Tibial artery (tissue), 4 donors: ENCODE results near the gene POT1.

Experiments used
- DNase-seq, 2 donors: peaks; one replicate each; pipeline ENCODE4 v3.0.0-alpha.2; 2019
- H3K27ac ChIP-seq, 2 donors: fragments of 200-600 bp; sonication (generic) in 1 of 2; 1 replicate in 1 of 2; 2 replicates in 1 of 2; pipeline ENCODE4 v1.5.1; 2018 to 2019; ENCODE audit warnings: mild to moderate bottlenecking in 1 of 2
- H3K27me3 ChIP-seq, 2 donors: fragments of 200-600 bp; sonication (generic) in 1 of 2; one replicate each; pipeline versions ENCODE4 v1.5.1 to v1.6.0; 2016 to 2019
- H3K36me3 ChIP-seq, 3 donors: fragments of 200-600 bp; sonication (generic) in 2 of 3; one replicate each; pipeline ENCODE4 v1.5.1; 2016 to 2019; ENCODE audit warnings: mild to moderate bottlenecking in 2 of 3
- H3K4me1 ChIP-seq, 4 donors: fragments of 200-600 bp; sonication (generic) in 2 of 4; 1 replicate in 3 of 4; 2 replicates in 1 of 4; pipeline ENCODE4 v1.5.1; 2016 to 2019
- H3K4me3 ChIP-seq, 2 donors: fragments of 200-600 bp; sonication (generic) in 1 of 2; 1 replicate in 1 of 2; 2 replicates in 1 of 2; pipeline ENCODE4 v1.5.1; 2018 to 2019; ENCODE audit warnings: mild to moderate bottlenecking in 2 of 2
- H3K9me3 ChIP-seq, 3 donors: fragments of 200-600 bp; sonication (generic) in 1 of 3; one replicate each; pipeline ENCODE4 v1.5.1; 2016 to 2019
- CTCF ChIP-seq, 2 experiments: fragments of 200-600 bp in 1 of 2; fragments of 450-650 bp in 1 of 2; IDR thresholded peaks; one replicate each; pipeline ENCODE4 v1.5.1; 2017 to 2019; ENCODE audit warnings: antibody characterized with exemption in 2 of 2, mild to moderate bottlenecking in 1 of 2, moderate library complexity in 1 of 2
- intact Hi-C: fragments of 100-400 bp; cut with DNase I; formaldehyde crosslinking; loops from one replicate; pipeline ENCODE4 v1.15.0; 2023; ENCODE audit warnings: low total_unique reads

Gene POT1

GRCh38 chr7:124893140-124893827, 36.3 kb downstream of the POT1 start:
- no peaks in the 10 kb centered on the region for H3K9me3 ChIP-seq
- TF ChIP-seq CTCF (IDR thresholded peaks at IDR 0.05), result no peak
- H3K4me3 ChIP-seq, result no peak overlapping the region
- no peaks in the 10 kb centered on the region for H3K4me1 ChIP-seq
- H3K36me3 ChIP-seq, result peaks cover 21 to 43% (median 30%) of the 10 kb centered on the region in 3 donors
- intact Hi-C loops, result no loop called here
- no peaks in the 10 kb centered on the region for H3K27me3 ChIP-seq
- DNase-seq, result no peak
- H3K27ac ChIP-seq, result no peak overlapping the region

- no peak overlapping the region for H3K4me3 ChIP-seq
- TF ChIP-seq CTCF (IDR thresholded peaks at IDR 0.05), result no peak
- no peak for DNase-seq
- intact Hi-C loops, result no loop called here
- H3K27ac ChIP-seq, result no peak overlapping the region
- H3K9me3 ChIP-seq, result no peaks in the 10 kb centered on the region
- no peaks in the 10 kb centered on the region for H3K27me3 ChIP-seq
- H3K4me1 ChIP-seq, result no peaks in the 10 kb centered on the region
- H3K36me3 ChIP-seq, result peaks cover 10 to 36% (median 30%) of the 10 kb centered on the region in 3 donors
Observed at GRCh38 chr7:124887247-124887646, 42.4 kb downstream of the POT1 start.

- Histone ChIP-seq H3K4me1 (no peaks in the 10 kb centered on the region), H3K9me3 (no peaks in the 10 kb centered on the region), H3K27ac (no peak overlapping the region), H3K36me3 (no peaks in the 10 kb centered on the region), H3K27me3 (no peaks in the 10 kb centered on the region), H3K4me3 (no peak overlapping the region)
- intact Hi-C loops, result no loop called here
- no peak for TF ChIP-seq CTCF (IDR thresholded peaks at IDR 0.05)
- DNase-seq, result no peak
Observed at GRCh38 chr7:124881981-124882380, 47.6 kb downstream of the POT1 start.

- H3K4me1 ChIP-seq, result no peaks in the 10 kb centered on the region
- H3K27ac ChIP-seq, result no peak overlapping the region
- intact Hi-C loops, result no loop called here
- no peaks in the 10 kb centered on the region for H3K27me3 ChIP-seq
- TF ChIP-seq CTCF (IDR thresholded peaks at IDR 0.05), result no peak
- H3K36me3 ChIP-seq, result peaks cover 0 to under 1% (median 0%) of the 10 kb centered on the region in 3 donors
- H3K9me3 ChIP-seq, result no peaks in the 10 kb centered on the region
- no peak for DNase-seq
- no peak overlapping the region for H3K4me3 ChIP-seq
Observed at GRCh38 chr7:124879771-124880170, 49.9 kb downstream of the POT1 start.

- Histone ChIP-seq H3K9me3 (no peaks in the 10 kb centered on the region), H3K27ac (no peak overlapping the region), H3K4me3 (no peak overlapping the region), H3K36me3 (peaks cover 0 to 6% (median 0%) of the 10 kb centered on the region in 3 donors), H3K4me1 (no peaks in the 10 kb centered on the region), H3K27me3 (no peaks in the 10 kb centered on the region)
- intact Hi-C loops, result no loop called here
- DNase-seq, result no peak
- TF ChIP-seq CTCF (IDR thresholded peaks at IDR 0.05), result no peak
Observed at GRCh38 chr7:124879103-124879502, 50.5 kb downstream of the POT1 start.
